Large intestine (tissue), 3 donors: ENCODE data around the gene GAMT. TPM values are rescaled to one million over a fixed set of nuclear protein-coding genes. Genes with fewer than 3 reads are reported as not detected.

Experiments used
- DNase-seq, 2 donors: peaks; one replicate each; pipeline versions ENCODE4 v3.0.0 to v3.0.0-alpha.2; 2013
- H3K27ac ChIP-seq: one replicate; pipeline ENCODE4 v1.5.1; 2013; ENCODE audit warnings: low read length
- H3K27me3 ChIP-seq: 2 replicates; pipeline ENCODE4 v1.6.1; 2013; ENCODE audit warnings: low read length; ENCODE audit not compliant: control insufficient read depth, insufficient read depth
- H3K36me3 ChIP-seq: 2 replicates; pipeline ENCODE4 v1.6.1; 2013; ENCODE audit warnings: low read length; ENCODE audit not compliant: control insufficient read depth, insufficient read depth
- H3K4me1 ChIP-seq: one replicate; pipeline ENCODE4 v1.6.1; 2013; ENCODE audit warnings: low read length; ENCODE audit not compliant: control insufficient read depth, insufficient read depth
- H3K4me3 ChIP-seq: one replicate; pipeline ENCODE4 v1.5.1; 2013; ENCODE audit warnings: low read length
- H3K9me3 ChIP-seq: one replicate; pipeline ENCODE4 v1.6.1; 2013; ENCODE audit warnings: mild to moderate bottlenecking, low read depth, low read length, moderate library complexity; ENCODE audit not compliant: control insufficient read depth
- WGBS: methylation state at CpG from one replicate; pipeline ENCODE4 v1.1.5; 2013; ENCODE audit warnings: low lambda C conversion rate; ENCODE audit not compliant: insufficient coverage; 5-methylcytosine and 5-hydroxymethylcytosine counted together
- polyA plus RNA-seq: library from polyadenylated mRNA; unstranded; fragments of 120-200 nt; gene quantifications from one replicate; pipeline ENCODE4 v1.2.1, GENCODE V29; 2013

Gene GAMT
- polyA plus RNA-seq, 1 donor, result 16.0 TPM

GRCh38 chr19:1399745-1400144 lies 1.6 kb downstream of the GAMT start:
- no peak for DNase-seq
- no peaks in the 10 kb centered on the region for H3K27me3 ChIP-seq
- H3K4me1 ChIP-seq, result peaks cover 20% of the 10 kb centered on the region
- H3K36me3 ChIP-seq, result peaks cover 7% of the 10 kb centered on the region
- no peaks in the 10 kb centered on the region for H3K9me3 ChIP-seq
- H3K27ac ChIP-seq, result no peak overlapping the region
- WGBS, result no CpG with 5 or more reads among the region's 15 CpGs
- H3K4me3 ChIP-seq, result no peak overlapping the region

DNA sequence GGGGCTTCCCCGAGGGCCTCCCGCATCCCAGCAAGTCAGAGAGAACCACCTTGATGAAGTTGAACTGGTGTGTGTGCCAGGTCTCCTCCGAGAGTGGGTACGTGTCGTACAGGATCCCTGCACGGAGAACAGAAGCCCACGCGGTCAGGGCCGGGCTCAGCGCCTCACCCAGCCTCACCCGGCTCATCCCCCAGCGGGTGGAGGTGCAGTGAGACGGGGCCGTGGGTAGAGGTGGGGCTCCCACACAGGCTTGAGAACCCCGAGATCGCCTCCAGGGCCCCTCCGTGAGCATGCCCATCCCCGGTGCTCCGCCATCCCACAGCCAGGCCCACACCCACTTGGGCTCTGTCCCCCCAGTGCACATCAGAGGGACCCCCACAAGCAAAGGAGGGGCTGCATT lies 2.3 kb downstream of the GAMT start:
- H3K27ac ChIP-seq, result no peak overlapping the region
- no peak for DNase-seq
- H3K4me3 ChIP-seq, result no peak overlapping the region
- no CpG with 5 or more reads among the region's 19 CpGs for WGBS
- peaks cover 7% of the 10 kb centered on the region for H3K36me3 ChIP-seq
- H3K4me1 ChIP-seq, result peaks cover 20% of the 10 kb centered on the region
- no peaks in the 10 kb centered on the region for H3K27me3 ChIP-seq
- H3K9me3 ChIP-seq, result no peaks in the 10 kb centered on the region

- H3K27ac ChIP-seq, result no peak overlapping the region
- no peak overlapping the region for H3K4me3 ChIP-seq
- H3K27me3 ChIP-seq, result no peaks in the 10 kb centered on the region
- peaks cover 19% of the 10 kb centered on the region for H3K36me3 ChIP-seq
- H3K9me3 ChIP-seq, result no peaks in the 10 kb centered on the region
- WGBS, result no CpG with 5 or more reads among the region's 9 CpGs
- H3K4me1 ChIP-seq, result peaks cover 15% of the 10 kb centered on the region
- no peak for DNase-seq
Observed at GRCh38 chr19:1397838-1398237, 3.5 kb downstream of the GAMT start.

DNA sequence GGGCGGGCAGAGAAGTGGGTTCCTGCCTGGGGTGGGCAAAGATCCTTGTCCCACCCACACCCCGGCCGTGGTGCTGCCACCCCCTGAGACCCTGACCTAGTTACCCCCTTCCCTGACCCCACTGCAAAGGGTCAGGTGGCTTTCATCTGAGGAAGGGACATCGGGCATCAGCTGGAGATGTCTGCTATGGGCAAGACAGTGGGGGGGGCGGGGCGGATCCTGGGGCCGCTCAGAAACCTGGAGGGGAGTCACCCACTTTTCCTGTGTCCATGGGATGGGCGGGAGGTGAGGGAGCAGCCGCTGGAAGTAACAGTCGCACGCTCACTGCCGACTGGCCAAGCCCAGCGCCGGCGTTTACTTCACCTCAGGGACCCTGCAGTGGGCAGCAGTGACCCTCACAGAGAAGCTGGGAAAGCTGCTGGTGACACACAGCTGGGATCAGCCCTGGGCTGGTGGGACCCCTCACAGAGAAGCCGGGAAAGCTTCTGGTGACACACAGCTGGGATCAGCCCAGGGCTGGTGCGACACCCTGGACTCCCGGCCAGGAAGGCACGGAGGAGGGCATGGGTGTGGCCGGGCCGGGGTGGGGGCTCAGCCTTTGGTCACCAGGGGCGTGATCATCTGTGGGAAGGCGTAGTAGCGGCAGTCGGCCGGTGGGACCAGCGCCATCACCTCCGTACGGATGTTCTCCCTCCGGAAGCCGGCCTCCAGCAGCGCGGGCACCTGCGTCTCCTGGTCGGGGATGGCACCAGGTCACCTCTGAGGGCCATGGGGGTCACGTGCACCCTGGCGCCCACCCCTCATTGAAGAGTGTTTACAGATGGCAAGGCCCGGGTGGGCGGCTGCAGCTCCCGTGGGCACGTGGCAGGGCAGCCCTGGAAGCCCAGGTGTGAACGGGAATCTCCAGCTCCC lies 4.3 kb downstream of the GAMT start:
- Histone ChIP-seq H3K4me1 (peaks cover 10% of the 10 kb centered on the region), H3K9me3 (no peaks in the 10 kb centered on the region), H3K4me3 (no peak overlapping the region), H3K36me3 (peaks cover 27% of the 10 kb centered on the region), H3K27ac (no peak overlapping the region), H3K27me3 (no peaks in the 10 kb centered on the region)
- DNase-seq, result no peak
- no CpG with 5 or more reads among the region's 42 CpGs for WGBS

DNA sequence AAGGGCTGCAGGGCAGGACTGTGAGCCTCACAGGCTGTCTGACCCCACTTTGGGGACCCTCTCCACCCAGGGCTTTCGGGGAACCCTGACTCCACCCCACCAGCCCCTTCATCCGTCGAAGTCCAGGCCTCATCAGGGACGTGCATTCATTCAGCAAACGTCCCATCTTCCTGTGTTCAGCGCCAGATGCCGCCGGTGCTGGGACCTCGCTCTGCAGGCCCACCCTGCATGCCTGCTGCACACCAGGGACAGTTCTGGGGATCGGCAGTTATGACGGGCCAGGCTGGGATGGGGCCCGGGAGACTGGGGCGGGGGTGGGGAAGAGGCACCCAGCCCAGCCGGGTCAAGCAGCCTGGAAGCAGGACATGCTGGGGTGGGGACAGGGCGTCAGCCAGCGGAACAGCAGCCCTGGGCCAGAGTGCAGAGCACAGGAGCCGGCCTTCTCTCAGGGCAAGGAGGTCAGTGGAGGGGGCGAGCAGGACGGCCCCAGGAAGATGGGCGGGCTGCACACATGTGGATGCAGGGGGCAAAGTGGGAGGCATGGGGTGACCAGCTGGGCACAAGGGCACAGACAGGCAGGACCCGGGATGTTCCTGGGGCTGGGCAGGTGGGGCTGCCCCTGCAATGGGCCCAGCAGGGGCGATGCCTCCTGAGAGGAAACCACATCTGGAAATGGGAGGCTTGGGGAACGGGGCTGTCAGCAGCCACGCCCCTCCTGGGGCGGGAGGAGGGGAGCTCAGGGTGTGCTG lies 5.1 kb downstream of the GAMT start:
- H3K36me3 ChIP-seq, result peaks cover 30% of the 10 kb centered on the region
- no peaks in the 10 kb centered on the region for H3K27me3 ChIP-seq
- no CpG with 5 or more reads among the region's 25 CpGs for WGBS
- no peak for DNase-seq
- H3K4me3 ChIP-seq, result no peak overlapping the region
- H3K4me1 ChIP-seq, result peaks cover 10% of the 10 kb centered on the region
- no peak overlapping the region for H3K27ac ChIP-seq
- no peaks in the 10 kb centered on the region for H3K9me3 ChIP-seq

- Histone ChIP-seq H3K4me1 (peaks cover 4% of the 10 kb centered on the region), H3K27me3 (no peaks in the 10 kb centered on the region), H3K27ac (no peak overlapping the region), H3K36me3 (peaks cover 38% of the 10 kb centered on the region), H3K4me3 (no peak overlapping the region), H3K9me3 (no peaks in the 10 kb centered on the region)
- no CpG with 5 or more reads among the region's 52 CpGs for WGBS
- no peak for DNase-seq
Observed at GRCh38 chr19:1395194-1396018, 5.9 kb downstream of the GAMT start.

DNA sequence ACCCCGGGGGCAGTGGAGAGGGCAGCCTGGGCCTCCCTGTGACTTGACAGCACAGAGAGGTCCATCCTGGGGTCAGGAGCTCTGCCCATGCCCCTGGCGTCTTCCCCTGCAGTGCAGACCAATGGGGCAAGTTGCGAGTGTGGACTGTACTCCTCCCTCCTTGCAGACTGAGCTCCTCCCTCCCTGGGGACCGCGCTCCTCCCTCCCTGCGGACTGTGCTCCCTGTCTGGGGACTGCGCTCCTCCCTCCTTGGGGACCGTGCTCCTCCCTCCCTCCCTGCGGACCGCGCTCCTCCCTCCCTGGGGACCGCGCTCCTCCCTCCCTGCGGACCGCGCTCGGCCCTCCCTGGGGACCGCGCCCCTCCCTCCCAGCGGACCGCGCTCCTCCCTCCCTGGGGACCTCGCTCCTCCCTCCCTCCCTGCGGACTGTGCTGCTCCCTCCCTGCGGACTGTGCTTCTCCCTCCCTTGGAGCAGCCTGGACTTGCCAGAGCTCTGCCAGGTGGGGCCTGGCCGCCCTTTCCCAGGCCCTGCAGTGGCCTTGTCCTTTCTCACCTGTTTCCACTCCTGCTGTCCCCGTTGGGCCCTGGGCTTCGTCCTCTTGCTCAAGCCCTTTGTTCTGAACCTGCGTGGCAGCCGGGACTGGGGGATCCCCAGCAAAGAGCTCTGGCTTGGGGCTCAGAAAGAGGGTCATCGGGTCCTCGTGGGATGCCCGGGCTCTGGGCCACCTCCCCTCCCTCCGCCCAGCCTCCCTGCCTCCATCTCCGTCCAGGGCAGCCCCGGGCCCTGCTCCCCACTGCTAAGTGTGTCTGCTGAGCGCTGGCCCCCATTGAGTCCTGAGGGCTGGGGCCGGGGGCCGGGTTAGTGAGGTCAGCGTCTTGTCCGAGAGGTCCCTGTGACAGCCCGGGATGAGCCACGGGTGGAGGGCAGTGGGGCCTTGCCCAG lies 6.8 kb downstream of the GAMT start:
- no peak overlapping the region for H3K4me3 ChIP-seq
- H3K36me3 ChIP-seq, result peaks cover 44% of the 10 kb centered on the region
- no peaks in the 10 kb centered on the region for H3K27me3 ChIP-seq
- no CpG with 5 or more reads among the region's 43 CpGs for WGBS
- H3K9me3 ChIP-seq, result no peaks in the 10 kb centered on the region
- H3K4me1 ChIP-seq, result no peaks in the 10 kb centered on the region
- DNase-seq, result no peak
- H3K27ac ChIP-seq, result no peak overlapping the region

DNA sequence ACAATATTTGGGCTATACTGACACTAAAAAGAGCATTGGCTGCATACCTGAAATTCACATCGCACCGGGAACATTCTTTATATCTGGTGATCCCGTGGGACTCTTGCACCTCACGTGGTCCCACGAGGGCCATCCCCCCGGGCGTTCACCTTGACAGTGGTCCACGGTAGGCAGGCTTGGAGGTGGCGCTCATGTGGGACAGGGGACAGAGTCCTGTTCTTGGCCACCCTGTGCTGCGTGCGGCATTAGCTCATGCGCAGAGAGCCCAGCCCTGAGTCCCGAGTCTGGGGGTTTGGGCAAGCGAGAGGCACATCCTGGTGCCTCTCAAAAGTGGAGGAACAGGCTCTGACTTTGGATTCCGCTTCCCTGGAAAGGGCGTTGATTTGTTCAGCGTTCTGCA lies 7.5 kb downstream of the GAMT start:
- no peak overlapping the region for H3K27ac ChIP-seq
- H3K4me3 ChIP-seq, result no peak overlapping the region
- H3K4me1 ChIP-seq, result no peaks in the 10 kb centered on the region
- no peak for DNase-seq
- H3K36me3 ChIP-seq, result peaks cover 51% of the 10 kb centered on the region
- WGBS, result 100% methylated on average over 2 of the region's 17 CpGs
- no peaks in the 10 kb centered on the region for H3K27me3 ChIP-seq
- no peaks in the 10 kb centered on the region for H3K9me3 ChIP-seq

- WGBS, result no CpG with 5 or more reads among the region's 37 CpGs
- Histone ChIP-seq H3K27me3 (no peaks in the 10 kb centered on the region), H3K36me3 (peaks cover 59% of the 10 kb centered on the region), H3K27ac (no peak overlapping the region), H3K4me3 (no peak overlapping the region), H3K4me1 (no peaks in the 10 kb centered on the region), H3K9me3 (peaks cover 5% of the 10 kb centered on the region)
- DNase-seq, result no peak
Observed at GRCh38 chr19:1392939-1393530, 8.3 kb downstream of the GAMT start.
